ENCODE measurements around the gene CTDSP2. TPM values are rescaled to one million over a fixed set of nuclear protein-coding genes. Genes with fewer than 3 reads are reported as not detected.

CTDSP2 gene
- total and polyA plus RNA-seq, 2 donors (not counting 3 experiments of a cell fraction or from before 2014, with no cell fraction given) = 142 to 146 TPM

DNA sequence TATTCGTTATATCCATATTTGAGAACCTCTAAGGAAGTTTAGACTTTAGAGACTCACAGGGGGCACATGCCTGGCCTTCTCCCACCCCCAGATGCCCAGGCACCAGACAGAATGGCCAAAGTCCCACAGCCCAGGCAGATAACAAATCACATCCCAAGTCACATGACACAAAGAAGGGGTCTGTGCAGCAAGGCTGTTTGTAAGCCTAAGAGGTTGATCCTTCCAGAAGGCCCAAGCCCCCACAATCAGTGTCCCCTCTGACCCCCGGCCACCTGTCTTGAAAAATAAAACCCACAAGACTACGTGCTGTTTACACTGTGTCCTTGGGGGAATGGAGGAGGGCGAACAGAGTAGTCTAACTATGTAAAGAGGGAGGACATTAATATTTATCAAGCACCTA is 5.1 kb downstream of the CTDSP2 start:
- dilution Hi-C loops (cut with MboI; ENCODE audit: extremely low pct_ligation_motif_present, low sequenced_read_pairs) = no loop called here
- Histone ChIP-seq H3K4me1 (ENCODE audit: control insufficient read depth, extremely low read depth, insufficient read depth, low read length) (peaks cover 72% of the 10 kb centered on the region), H3K27ac (ENCODE audit: insufficient read depth, low read depth, low read length) (no peak overlapping the region), H3K79me2 (ENCODE audit: control insufficient read depth, insufficient read depth, low read length) (peaks cover 93% of the 10 kb centered on the region), H3K9ac (replicated peaks; ENCODE audit: extremely low read depth, insufficient read depth, low read length) (no peak overlapping the region), H3K27me3 (ENCODE audit: control insufficient read depth in 2 of 2, insufficient read depth in 2 of 2, low read length in 2 of 2) (no peaks in the 10 kb centered on the region), H3K4me3 (replicated peaks in 1 of 3; ENCODE audit: insufficient read depth in 1 of 3, low read depth in 1 of 3, low read length in 3 of 3) (no peak overlapping the region), H3K36me3 (ENCODE audit: control insufficient read depth in 2 of 2, extremely low read depth in 1 of 2, insufficient read depth in 2 of 2, low read length in 2 of 2) (no peaks in the 10 kb centered on the region), H3K9me1 (replicated peaks; ENCODE audit: control insufficient read depth, extremely low read depth, insufficient read depth, low read length) (no peaks in the 10 kb centered on the region), H3K4me2 (ENCODE audit: insufficient read depth, low read length) (no peak overlapping the region), H3K9me3 (replicated peaks; ENCODE audit: control insufficient read depth, insufficient read depth, low read length) (no peaks in the 10 kb centered on the region), H4K20me1 (replicated peaks; ENCODE audit: control insufficient read depth, extremely low read depth, insufficient read depth, low read length) (peaks cover 13% of the 10 kb centered on the region), H2AFZ (ENCODE audit: low read depth, low read length) (no peak overlapping the region)
- DNase-seq (ENCODE audit: low read depth, low spot score) (no peak), FAIRE-seq (no peak)
- POLR2A ChIA-PET = no interaction called here
- CTCF ChIA-PET = no interaction called here
- intact Hi-C loops (cut with micrococcal nuclease) = no loop called here
- TF ChIP-seq GATA2 (IDR thresholded peaks at IDR 0.05; ENCODE audit: insufficient read depth, insufficient read length, low read depth, low read length) = no peak
- no peak for TF ChIP-seq FOS (IDR thresholded peaks at IDR 0.05; ENCODE audit: borderline replicate concordance, insufficient read depth, low read length)
- TF ChIP-seq, protein P1, sequence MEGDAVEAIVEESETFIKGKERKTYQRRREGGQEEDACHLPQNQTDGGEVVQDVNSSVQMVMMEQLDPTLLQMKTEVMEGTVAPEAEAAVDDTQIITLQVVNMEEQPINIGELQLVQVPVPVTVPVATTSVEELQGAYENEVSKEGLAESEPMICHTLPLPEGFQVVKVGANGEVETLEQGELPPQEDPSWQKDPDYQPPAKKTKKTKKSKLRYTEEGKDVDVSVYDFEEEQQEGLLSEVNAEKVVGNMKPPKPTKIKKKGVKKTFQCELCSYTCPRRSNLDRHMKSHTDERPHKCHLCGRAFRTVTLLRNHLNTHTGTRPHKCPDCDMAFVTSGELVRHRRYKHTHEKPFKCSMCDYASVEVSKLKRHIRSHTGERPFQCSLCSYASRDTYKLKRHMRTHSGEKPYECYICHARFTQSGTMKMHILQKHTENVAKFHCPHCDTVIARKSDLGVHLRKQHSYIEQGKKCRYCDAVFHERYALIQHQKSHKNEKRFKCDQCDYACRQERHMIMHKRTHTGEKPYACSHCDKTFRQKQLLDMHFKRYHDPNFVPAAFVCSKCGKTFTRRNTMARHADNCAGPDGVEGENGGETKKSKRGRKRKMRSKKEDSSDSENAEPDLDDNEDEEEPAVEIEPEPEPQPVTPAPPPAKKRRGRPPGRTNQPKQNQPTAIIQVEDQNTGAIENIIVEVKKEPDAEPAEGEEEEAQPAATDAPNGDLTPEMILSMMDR (IDR thresholded peaks at IDR 0.05; ENCODE audit: extremely low read depth in 1 of 2, insufficient read depth in 1 of 2, low read depth in 1 of 2, low read length in 2 of 2) = no peak
- no peak for TF ChIP-seq JUN (IDR thresholded peaks at IDR 0.05; ENCODE audit: borderline replicate concordance, insufficient read depth, insufficient read length, low read depth)
- no peak for TF ChIP-seq POLR2AphosphoS5 (IDR thresholded peaks at IDR 0.05; ENCODE audit: insufficient read depth, low read depth, low read length)
- TF ChIP-seq POLR2A (IDR thresholded peaks at IDR 0.05; ENCODE audit: low read depth, low read length) = no peak
- TF ChIP-seq MYC (IDR thresholded peaks at IDR 0.05; ENCODE audit: low read depth, low read length) = no peak
- TF ChIP-seq EZH2 (IDR thresholded peaks at IDR 0.05; ENCODE audit: borderline replicate concordance, low read depth, low read length, severe bottlenecking) = no peak
- TF ChIP-seq, protein P2, sequence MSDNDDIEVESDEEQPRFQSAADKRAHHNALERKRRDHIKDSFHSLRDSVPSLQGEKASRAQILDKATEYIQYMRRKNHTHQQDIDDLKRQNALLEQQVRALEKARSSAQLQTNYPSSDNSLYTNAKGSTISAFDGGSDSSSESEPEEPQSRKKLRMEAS (IDR thresholded peaks at IDR 0.05; ENCODE audit: insufficient read depth, insufficient read length) = no peak
- BruUV-seq (replicated peaks) = no TSS peak
